Endometrium (tissue), 2 donors: ENCODE results near the gene CCNB1IP1.
"Not testable (repeated sequence)": the region's sequence is repeated elsewhere in the genome, so short reads cannot be mapped to it uniquely, and the experiment has no call there.

Experiments
- FAIRE-seq: peaks from 2 replicates; lab custom pipeline; 2012; peaks lifted over from hg19 to GRCh38; lab: Jason Lieb, UNC
- donor health status: control.
- donor health status: control.

The CCNB1IP1 gene, protein sequence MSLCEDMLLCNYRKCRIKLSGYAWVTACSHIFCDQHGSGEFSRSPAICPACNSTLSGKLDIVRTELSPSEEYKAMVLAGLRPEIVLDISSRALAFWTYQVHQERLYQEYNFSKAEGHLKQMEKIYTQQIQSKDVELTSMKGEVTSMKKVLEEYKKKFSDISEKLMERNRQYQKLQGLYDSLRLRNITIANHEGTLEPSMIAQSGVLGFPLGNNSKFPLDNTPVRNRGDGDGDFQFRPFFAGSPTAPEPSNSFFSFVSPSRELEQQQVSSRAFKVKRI

DNA sequence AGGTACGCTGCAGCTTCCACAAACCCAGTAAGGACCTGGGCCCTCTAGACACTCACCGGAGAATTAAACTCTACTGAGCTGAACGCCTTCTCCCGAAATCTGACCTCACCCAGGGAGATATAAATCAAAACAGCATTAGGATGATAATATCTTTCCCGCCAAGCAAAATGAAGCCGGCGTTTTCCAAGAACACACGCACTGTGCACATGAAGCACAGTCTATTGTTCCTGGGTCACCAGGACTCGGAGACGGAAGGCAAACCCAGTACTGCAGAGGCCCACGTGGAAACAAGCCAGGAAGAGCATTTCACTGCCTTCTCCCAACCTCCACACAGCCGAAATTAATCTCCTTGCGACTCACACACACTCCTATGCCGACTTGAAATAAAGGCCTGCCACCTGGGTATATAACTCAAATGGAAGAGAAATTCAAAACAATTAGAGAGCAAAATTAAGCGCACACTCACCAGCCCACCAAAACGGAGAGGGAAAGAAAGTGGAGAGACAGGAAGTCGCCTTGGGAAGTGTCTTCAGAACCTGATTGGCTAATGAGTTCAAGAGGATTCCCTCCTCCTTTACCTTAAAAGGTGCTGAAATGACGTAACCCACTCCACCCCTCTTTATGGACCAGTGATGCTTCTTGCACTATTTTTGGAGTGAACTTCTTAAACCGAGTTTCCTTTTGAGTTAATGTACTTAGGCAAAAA is at the start of gene CCNB1IP1:
TSS of gene CCNB1IP1 (minus strand) at position 492 of the 706 bp plus-strand sequence. CDS start 16,756 bp downstream, outside the sequence.
- peak; percentile 93 for FAIRE-seq

DNA sequence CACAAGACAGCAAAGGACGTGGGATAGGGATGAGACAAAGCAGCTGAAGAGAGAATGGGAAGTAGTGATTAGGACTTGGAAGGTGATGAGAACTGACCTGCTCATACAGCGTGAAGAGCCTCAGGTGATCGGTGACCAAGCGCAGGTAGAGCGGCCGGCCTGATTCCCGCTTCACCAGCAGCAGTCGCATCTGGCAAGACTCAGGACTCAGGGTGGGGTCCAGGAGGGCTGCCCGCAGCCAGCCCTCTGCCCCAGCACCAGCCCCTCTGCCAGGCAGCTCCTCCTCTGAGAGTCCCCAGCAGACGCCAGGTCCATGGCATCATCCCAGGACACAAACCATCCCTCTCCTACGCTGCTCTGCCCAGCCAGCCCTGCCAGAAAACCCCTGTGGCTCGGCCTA is 49.4 kb upstream of the CCNB1IP1 start:
- FAIRE-seq = no peak

DNA sequence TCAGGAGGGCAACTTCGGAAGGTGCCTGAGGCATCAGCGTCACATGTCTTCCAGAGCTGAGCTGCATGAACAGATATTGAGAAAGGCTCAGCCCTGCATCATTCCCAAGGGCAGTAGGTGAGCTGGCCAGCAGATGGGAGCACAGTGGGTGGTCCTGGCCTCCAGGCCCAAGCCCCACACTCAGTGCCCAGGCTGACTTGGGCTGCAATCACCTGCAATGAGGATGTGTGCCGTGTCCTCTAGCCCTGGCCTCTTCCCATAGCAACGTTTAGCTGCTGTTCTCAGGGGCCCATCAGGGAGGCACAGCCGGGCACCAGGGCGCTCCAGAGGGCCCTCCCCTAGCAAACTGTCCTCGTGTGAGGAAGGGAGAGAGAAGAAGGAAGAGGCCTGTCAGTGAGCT is 48.3 kb upstream of the CCNB1IP1 start:
- FAIRE-seq = no peak

DNA sequence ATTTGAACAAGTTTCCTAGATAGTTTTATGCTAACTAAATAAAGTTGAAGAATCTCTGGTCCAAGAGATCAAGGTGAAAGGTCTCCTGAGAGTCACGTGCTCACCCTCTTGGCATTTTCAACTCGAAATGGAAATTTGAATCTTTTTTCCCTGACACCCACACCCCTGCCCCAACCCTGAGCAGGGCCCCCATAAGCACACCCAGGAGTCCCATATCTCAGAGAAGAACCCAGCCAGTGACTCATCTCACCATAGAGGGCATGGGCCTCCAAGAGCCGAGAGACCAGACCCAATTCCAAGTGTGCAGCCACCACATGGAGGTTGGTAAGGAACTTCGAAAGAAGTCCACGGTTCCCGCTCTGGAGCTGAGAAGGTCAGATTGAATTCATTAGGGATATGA is 47.6 kb upstream of the CCNB1IP1 start:
- no peak for FAIRE-seq

DNA sequence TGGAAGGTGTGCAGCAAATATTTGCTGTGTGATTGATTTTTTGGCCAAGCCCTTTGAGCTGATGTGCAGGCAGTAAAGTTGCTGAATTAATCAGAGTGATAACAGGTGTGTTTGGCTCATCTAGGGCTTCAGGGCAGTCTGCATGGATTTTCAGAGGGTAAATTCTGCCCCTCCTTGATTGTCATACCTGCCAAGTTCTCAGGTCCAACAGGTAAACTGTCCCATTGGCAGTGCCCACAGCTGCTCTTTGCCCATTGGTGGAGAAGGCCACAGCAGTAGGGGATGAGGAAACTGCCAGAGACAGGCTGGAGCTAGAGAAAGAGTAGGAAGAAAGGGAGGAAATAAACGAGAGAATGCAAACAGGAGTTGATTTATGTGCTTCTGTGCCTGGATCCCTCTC is 46.7 kb upstream of the CCNB1IP1 start:
- no peak for FAIRE-seq

DNA sequence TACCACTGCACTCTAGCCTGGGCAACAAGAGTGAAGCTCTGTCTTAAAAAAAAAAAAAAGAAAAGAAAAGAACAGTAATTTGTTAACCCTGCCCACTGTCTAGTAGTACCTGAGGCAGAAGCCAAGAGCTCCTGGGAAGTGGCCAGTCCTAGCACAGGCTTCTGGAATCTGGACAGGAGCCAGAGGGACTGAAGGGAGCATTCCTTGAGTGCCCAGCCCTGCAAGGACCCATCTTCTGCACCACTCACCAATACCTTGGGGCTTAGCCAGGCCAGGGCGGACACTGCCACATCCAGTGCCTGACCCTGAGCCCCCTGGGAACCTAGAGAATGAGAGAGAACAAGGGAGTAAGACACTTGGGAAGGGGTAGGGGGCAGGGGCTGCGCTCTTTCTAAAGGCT is 44.1 kb upstream of the CCNB1IP1 start:
- FAIRE-seq = no peak

DNA sequence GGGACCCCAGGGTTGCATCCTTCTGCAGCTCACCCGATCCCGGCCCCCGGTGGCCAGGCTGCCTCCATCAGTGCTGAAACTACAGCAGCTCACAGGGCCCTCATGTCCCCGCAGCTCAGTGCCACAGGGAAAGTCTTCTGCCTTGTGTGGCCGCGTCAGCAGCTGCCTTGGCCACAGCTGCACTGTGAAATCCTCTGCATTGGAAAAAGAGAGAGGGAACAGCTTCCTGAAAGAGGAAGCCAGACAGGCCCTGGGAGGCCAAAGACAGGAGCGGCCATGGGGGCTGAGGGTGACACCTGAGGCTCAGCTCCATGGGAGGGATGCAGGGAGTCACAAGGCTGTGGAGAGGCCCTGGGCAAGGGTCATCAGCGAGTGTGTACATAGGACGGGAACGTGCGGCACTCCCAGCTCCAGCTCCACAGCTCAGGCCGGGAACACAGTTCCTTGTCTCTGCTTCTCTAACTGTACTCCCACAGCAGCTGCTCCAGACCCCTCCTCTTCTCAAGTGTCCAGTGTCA is 43.1 kb upstream of the CCNB1IP1 start:
- FAIRE-seq = no peak

DNA sequence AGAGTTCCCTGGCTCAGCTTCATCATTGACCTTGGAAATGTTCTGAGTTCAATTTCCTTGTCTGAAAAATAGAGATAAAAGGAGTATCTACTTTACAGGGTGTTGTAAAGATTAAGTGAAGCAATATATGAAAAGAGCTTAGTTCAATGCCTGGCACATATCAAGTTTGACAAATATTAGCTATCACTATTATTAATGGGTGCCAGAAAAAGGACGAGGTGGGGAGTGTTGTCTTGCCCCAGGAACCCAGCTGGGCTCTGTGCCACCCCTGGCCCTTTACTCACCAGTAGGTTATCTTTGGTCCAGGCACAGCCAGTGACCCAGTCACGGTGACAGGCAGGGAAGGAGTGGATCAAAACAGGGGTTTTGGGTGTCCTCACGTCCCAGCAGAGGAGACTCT is 42.4 kb upstream of the CCNB1IP1 start:
- no peak for FAIRE-seq

DNA sequence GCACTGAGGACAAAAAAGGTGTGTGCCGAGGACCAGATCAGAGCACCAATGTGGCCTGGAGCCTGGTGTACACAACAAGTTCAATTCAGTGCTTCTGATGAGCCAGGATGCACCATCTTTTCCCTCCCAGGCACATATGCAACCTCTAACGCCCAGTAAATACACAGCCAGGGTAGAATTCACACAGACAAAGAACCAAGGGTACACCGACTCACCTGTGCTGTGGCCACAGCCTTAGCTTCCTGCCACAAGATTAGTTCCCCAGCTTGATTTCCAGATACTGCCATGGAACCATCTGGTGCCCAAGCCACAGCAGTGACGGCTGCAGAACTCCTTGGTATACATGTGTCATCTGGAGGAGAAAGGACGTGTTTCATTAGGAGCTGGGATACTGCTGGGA is 39.7 kb upstream of the CCNB1IP1 start:
- FAIRE-seq = no peak

DNA sequence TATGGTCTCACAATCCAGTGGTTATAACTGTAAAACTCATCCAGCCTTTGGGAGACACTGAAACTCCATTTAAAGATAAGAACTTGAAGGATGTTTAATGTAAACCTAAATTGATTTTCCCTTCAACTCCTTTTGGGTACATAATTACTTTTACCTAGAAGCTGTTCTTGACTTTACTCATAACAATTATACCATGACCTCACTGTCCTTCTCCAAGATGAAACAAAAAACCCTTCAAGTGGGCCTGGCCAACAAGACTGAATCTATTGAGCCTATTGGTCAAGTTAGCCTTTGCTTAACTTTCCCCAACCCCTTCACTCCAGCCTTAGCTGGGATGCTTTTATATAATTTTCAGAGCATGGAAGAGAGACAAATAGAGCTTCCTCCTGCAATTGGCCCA is 32.8 kb upstream of the CCNB1IP1 start:
- FAIRE-seq = no peak

DNA sequence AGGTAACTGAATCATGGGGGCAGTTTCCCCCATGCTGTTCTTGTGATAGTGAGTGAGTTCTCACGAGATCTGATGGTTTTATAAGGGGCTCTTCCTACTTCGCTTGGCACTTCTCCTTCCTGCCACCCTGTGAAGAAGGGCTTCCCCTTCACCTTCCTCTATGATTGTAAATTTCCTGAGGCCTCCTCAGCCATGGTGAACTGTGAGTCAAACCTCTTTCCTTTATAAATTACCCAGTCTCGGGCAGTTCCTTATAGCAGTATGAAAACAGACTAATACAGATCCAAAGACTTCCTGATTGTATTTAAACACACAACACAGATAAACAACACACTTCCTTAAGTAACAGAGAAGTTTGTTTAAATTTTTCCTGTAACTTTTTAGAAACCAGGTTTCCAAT is 25.4 kb upstream of the CCNB1IP1 start:
- not testable (repeated sequence) for FAIRE-seq

DNA sequence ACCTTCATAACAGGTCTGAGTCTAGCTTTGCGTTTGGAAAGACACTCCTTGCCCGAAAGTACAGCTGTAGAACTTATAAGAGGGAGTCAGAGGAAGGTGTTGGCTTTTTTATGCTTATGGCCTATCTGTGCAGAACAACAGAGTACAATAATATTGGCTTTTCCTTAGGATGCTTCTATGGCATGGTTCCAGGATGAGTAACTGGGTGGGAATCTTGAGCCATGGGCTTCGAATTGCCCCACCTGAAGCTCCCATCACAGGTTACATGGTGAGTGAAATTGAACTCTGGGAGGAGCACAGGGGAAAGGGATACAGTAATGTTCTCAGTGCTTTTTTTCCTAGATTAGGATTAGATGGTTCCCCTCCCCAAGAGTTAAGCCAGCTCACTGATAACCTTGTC is 23.3 kb upstream of the CCNB1IP1 start:
- no peak for FAIRE-seq

DNA sequence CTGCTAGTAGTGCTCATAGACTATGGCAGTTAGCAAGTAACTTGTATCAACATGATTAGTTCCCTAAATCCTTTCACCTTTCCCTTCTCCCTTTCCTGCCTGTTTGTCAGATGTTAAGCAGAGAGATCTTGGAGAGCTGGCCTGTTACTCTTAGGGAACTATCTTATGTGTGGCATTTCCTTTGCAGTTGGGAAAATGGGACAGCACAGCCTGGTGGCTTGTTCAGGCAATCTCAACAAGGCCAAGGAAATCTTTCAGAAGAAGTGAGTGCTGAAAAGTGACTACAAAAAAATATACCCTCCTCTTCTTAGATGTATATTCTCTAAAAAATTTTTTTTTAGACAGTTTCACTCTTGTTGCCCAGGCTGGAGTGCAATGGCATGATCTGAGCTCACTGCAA is 17.8 kb upstream of the CCNB1IP1 start:
- FAIRE-seq = no peak

DNA sequence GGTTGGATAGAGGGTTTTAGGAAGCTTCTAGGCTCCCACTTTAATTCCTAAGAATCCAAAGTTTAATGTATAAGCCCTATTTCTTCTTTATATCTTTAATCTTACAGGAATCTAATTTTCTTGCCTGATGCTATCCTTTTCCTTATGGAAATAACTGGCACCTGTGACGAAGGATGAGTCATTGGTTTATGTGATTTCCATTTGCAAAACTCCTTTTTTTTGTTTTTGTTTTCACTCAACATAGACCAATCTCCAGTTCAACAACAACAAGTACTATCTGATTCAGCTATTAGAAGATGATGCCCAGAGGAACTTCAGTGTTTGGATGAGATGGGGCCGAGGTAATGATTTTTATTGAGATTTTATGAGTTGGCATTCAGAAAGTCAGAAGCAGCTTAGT is 17.2 kb upstream of the CCNB1IP1 start:
- FAIRE-seq = no peak

DNA sequence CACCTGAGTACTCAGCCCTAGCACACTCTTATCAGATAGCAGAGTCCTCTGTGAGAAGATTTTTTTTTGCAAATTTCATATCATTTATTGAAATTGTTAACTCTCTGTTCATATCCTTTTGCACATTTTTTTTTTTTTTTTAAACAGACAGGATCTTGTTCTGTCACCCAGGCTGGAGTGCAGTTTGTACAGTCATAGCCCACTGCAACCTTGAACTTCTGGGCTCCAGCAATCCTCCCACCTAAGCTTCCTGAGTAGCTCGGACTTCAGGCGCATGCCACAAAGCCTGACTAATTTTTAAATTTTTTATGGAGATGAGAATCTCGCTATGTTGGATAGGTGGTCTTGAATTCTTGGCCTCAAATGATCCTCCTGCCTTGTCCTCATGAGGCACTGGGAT is 14.7 kb upstream of the CCNB1IP1 start:
- FAIRE-seq = no peak

DNA sequence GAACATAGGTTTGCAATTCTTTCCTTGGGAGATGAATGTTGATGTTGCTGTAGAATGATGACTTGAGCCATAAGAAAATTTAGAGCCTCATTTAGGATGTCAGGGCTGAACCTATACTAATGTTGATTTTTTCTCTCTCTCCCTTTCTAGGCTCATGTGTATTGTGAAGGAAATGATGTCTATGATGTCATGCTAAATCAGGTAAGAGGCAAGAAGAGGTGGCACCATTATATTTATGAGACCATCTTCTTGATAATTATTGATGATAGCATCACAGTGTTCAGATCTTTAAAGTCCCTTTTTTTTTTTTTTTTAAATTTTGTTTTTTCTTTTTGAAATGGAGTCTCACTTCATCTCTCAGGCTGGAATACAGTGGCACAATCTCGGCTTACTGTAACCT is 13.6 kb upstream of the CCNB1IP1 start:
- FAIRE-seq = no peak

DNA sequence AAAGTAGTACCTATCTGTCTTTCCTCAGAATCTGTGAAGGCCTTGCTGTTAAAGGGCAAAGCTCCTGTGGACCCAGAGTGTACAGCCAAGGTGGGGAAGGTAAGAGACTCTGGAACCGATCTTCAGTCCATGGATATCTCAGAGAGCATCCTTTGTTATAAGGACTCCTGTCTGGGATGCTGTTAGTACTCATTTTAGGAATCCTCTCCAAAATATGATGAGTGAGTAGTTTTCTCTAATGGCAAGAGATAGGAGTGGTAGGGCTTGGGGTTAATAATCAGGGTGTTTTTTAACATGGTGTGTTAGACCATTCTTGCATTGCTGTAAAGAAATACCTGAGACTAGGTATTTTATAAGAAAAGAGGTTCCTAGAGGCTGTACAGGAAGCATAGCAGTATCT is 12.3 kb upstream of the CCNB1IP1 start:
- FAIRE-seq = no peak

DNA sequence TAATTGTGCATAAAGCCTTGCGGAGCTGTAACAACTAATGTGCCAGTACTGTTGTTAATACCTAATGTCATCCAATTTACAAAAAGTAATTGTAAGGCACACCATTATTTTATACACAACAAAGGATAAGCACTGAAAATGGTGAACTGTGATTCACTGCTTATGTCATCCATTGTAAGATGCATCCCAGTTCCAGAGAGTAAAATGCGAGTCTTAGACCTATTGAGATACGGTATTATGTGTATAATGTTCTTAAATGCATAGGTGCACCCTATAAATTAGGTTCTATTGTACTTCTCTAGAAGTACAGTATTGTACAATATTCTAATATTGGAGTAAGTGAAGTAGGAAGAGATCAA is 10.8 kb upstream of the CCNB1IP1 start:
- no peak for FAIRE-seq

DNA sequence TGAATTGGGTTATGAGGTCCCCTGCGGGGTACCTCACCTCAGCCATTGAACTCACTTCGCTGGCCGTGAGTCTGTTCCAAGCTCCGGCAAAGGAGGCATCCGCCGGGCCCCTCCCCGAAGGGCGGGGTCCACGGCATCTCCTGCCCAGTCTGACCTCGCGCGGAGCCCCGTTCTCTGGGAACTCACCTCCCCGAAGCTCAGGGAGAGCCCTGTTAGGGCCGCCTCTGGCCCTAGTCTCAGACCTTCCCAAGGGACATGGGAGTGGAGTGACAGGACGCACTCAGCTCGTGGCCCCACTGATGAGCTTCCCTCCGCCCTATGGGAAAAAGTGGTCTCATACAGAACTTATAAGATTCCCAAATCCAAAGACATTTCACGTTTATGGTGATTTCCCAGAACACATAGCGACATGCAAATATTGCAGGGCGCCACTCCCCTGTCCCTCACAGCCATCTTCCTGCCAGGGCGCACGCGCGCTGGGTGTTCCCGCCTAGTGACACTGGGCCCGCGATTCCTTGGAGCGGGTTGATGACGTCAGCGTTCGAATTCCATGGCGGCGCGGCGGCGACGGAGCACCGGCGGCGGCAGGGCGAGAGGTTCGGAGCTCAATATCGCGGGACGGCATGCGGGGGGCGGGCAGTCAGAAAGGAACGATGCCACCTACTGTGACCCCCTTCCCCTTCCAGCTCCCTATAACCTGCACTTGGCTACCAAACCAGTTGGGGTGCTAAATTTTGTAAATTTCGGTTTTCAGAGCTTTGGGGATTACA is 10.2 kb upstream of the CCNB1IP1 start, which contains the start of gene PARP2:
TSS of gene PARP2 (plus strand) at position 544 of the 770 bp plus-strand sequence. CDS start at position 551, 7 bp downstream.
- peak; percentile 99 for FAIRE-seq

DNA sequence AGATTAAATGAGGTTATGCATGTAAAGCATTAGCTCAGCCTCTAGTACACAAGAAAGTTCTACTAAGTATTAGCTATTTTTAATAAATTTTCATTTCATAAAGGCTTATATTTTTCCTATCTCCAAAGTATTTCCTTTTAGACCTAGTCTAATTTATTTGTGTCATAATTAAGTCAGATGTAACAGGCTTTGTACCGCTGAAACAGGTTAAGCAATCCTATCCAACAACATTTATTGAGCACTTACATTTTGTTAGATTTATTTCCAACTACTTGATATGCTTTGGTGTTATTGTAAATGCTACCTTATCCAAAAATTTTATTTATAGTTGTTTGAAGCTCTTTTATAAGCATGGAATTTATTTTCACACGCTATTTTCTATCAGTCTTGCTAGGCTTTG is 8.6 kb upstream of the CCNB1IP1 start:
- peak; percentile 41 for FAIRE-seq

DNA sequence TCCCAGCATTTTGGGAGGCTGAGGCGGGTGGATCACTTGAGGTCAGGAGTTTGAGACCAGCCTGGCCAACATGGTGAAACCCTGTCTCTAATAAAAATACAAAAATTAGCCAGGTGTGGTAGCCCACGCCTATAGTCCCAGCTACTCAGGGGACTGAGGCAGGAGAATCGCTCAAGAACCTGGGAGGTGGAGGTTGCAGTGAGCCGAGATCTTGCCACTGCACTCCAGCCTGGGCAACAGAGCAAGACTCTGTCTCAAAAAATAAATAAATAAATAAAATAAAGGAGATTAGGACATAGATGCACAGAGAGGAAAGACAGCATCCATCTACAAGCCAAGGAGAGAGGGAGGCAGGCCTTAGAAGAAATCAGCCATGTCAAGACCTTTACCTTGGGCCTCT is 8.0 kb upstream of the CCNB1IP1 start:
- FAIRE-seq = not testable (repeated sequence)

DNA sequence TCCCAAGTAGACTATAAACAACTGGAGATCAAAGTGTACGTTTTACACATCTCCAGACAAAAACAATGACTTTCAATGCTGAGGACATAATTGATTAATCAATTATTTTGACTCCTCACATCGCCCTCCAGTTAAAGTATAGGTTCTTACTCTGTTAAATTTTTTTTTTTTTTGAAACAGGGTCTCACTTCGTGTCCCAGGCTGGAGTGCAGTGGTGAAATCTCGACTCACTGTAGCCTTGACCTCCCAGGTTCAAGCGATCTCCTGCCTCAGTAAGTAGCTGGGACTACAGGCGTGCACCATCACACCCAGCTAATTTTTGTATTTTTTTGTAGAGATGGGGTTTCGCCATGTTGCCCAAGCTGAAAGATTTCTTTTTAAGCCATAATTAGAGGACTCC is 938 bp upstream of the CCNB1IP1 start:
- no peak for FAIRE-seq

DNA sequence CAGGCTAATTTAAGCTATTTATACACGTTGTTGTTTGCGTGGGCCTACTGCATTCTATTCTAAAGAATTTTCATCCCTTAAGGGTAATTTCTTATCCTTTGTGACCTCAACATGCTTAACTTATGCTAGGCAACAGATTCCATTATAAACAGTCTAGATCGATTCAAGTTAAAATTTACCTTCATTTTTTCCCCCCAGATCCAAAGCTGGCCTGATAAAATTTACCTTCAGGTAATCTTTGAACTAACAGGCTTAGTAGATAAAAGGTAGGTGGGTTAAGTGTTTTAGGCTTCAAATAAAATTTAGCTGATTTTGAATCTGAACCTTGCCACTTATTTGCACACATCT is 389 bp upstream of the CCNB1IP1 start:
- FAIRE-seq = no peak
